ENCODE results near the gene HCN4. TPM values are rescaled to one million over a fixed set of nuclear protein-coding genes. Genes with fewer than 3 reads are reported as not detected.

Gene HCN4
- total and polyA plus RNA-seq, 2 of the 8 experiments (the other 6 are each of a cell fraction or from before 2014, with no cell fraction given), result 3.7 to 8.5 TPM

- no peak for TF ChIP-seq RBBP5 (IDR thresholded peaks at IDR 0.05; ENCODE audit: borderline replicate concordance, low read depth, low read length)
Observed at GRCh38 chr15:73283366-73283962, 85.3 kb downstream of the HCN4 start (continued).
